Activated T-cell treated with anti-CD3 and anti-CD28 coated beads, Interleukin-2, amount 50 U/mL, for 72 hours (primary cell): ENCODE measurements around the gene SMAD2. TPM values are rescaled to one million over a fixed set of nuclear protein-coding genes. Genes with fewer than 3 reads are reported as not detected.
A peak's percentile ranks its signal among the peaks of the same experiment; 100 is the strongest.

ENCODE experiments used
- ATAC-seq, 2 donors: fragments of 150-1000 bp; cut with Tn5 transposase; replicated peaks in 1 of 2; 2 replicates each; pipeline ENCODE4 v1.10.0; 2021; ENCODE audit warnings: moderate library complexity in 2 of 2, mild to moderate bottlenecking in 1 of 2
- DNase-seq, 2 donors: peaks; one replicate each; pipeline ENCODE4 v3.0.0; 2021 to 2022; ENCODE audit warnings: mixed read lengths in 1 of 2
- H3K27ac Mint-ChIP-seq: one replicate; pipeline ENCODE4 v1.8.0; 2022; ENCODE audit warnings: mild to moderate bottlenecking, moderate library complexity, mixed read lengths
- H3K27me3 Mint-ChIP-seq: one replicate; pipeline ENCODE4 v1.8.0; 2022; ENCODE audit warnings: low read depth, mixed read lengths
- H3K36me3 Mint-ChIP-seq, 2 donors: one replicate each; pipeline ENCODE4 v1.8.0; 2022; ENCODE audit warnings: mixed read lengths in 2 of 2, mild to moderate bottlenecking in 1 of 2; ENCODE audit not compliant: insufficient read depth in 2 of 2
- H3K4me1 Mint-ChIP-seq: one replicate; pipeline ENCODE4 v1.8.0; 2022; ENCODE audit warnings: low read depth, mixed read lengths
- H3K4me3 Mint-ChIP-seq, 2 donors: one replicate each; pipeline ENCODE4 v1.8.0; 2022; ENCODE audit warnings: mild to moderate bottlenecking in 2 of 2, mixed read lengths in 2 of 2, moderate library complexity in 2 of 2
- H3K9me3 Mint-ChIP-seq, 2 donors: one replicate each; pipeline ENCODE4 v1.8.0; 2022; ENCODE audit warnings: mixed read lengths in 2 of 2
- total RNA-seq, 2 donors: library from RNA; stranded (reverse); gene quantifications; one replicate each; pipeline ENCODE4 v1.2.3, GENCODE V29; 2022

SMAD2 gene
- total RNA-seq, 2 donors from 2014 or later: 249 to 310 TPM

GRCh38 chr18:47903809-47904208, 26.6 kb downstream of the SMAD2 start:
- no peak for DNase-seq
- Mint-ChIP-seq H3K27me3 (no peaks in the 10 kb centered on the region), H3K4me1 (peaks cover 96% of the 10 kb centered on the region), H3K9me3 (peaks cover 6 to 10% of the 10 kb centered on the region in 2 donors), H3K4me3 (peak overlapping the region; percentile 15 to 93), H3K36me3 (peaks cover 27 to 59% of the 10 kb centered on the region in 2 donors), H3K27ac (peak overlapping the region; percentile 92)
- ATAC-seq: no peak

DNA sequence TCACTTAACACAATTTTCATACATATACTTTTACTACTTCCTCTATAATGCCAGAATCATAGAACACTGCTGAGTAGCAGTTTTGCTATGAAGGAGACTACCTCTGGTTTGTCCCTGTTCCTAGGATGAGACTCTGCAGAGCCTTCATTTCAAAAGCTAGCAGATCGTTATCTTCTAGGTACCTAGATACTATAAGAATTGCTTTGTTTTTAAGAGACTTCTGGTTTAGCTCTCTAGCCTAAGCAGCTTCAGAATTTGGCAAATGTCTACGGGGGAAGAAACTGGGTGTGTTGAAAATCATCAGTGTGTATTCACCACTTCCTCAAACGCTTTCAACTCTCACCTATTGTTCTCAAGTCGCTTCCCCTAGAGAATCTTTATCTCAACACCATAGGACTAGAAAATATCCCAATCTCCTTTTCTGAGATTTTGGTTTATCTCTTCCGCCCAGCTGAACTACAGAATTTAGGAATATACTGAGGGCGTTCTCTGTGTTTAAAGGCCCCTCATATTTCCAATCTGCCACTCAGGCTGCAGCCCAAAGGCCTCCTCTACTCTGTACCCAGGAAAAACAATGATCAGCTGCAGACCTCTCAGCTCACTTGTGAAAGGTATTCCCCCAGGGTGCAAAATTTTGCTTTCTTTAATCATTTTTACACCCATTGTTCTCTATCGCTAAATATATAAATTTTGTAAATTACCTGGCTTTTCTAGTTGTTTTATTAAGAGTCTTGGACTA, 28.7 kb downstream of the SMAD2 start:
- Mint-ChIP-seq H3K27me3 (no peaks in the 10 kb centered on the region), H3K36me3 (peaks cover 19 to 58% of the 10 kb centered on the region in 2 donors), H3K4me3 (peak overlapping the region; percentile 76 to 93), H3K9me3 (peaks cover 6 to 9% of the 10 kb centered on the region in 2 donors), H3K27ac (peak overlapping the region; percentile 99), H3K4me1 (peaks cover 93% of the 10 kb centered on the region)
- DNase-seq (no peak), ATAC-seq (peak; percentile 88 to 90)

DNA sequence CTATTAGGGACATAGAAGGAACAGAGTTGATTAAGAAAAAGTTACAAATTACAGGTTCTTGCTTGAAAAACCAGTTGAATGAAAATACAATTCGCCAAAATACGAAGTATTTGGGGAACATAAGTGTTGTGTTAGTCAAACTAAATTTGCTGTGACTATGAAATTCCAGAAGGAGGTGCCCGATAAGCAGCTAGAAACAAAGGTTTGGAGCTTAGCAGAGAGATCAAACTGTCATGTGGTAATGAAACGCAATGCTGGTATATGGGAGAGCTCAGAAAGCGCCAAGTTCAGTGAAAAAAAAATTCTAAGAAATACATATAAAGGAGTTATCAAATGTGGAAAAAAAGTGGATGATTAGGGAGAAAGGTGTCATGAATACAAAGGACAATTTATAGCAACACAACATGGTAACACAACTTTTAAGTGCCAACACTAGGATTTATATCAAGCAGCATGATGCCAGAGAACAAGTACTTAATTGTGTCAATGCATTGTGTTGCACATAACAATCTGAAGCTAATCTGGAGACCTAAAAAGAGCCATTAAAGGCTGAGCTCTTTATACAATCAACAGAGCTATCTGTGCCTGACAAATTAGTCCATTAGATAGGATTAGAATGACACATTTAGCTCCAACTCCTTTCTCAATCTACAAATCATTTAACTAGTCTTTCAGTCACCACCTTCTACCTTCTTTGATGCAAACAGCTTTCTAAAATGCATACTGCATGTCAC, 31.2 kb downstream of the SMAD2 start:
- H3K4me3 Mint-ChIP-seq: no peak overlapping the region
- H3K27ac Mint-ChIP-seq: no peak overlapping the region
- H3K9me3 Mint-ChIP-seq: peaks cover 3 to 5% of the 10 kb centered on the region in 2 donors
- DNase-seq: no peak
- H3K27me3 Mint-ChIP-seq: no peaks in the 10 kb centered on the region
- H3K4me1 Mint-ChIP-seq: peaks cover 86% of the 10 kb centered on the region
- peaks cover 13 to 51% of the 10 kb centered on the region in 2 donors for H3K36me3 Mint-ChIP-seq
- ATAC-seq: no peak

GRCh38 chr18:47898696-47899095, 31.8 kb downstream of the SMAD2 start:
- Mint-ChIP-seq H3K36me3 (peaks cover 14 to 50% of the 10 kb centered on the region in 2 donors), H3K9me3 (peaks cover 3 to 4% of the 10 kb centered on the region in 2 donors), H3K27ac (no peak overlapping the region), H3K4me3 (no peak overlapping the region), H3K4me1 (peaks cover 86% of the 10 kb centered on the region), H3K27me3 (no peaks in the 10 kb centered on the region)
- ATAC-seq: no peak
- DNase-seq: no peak

DNA sequence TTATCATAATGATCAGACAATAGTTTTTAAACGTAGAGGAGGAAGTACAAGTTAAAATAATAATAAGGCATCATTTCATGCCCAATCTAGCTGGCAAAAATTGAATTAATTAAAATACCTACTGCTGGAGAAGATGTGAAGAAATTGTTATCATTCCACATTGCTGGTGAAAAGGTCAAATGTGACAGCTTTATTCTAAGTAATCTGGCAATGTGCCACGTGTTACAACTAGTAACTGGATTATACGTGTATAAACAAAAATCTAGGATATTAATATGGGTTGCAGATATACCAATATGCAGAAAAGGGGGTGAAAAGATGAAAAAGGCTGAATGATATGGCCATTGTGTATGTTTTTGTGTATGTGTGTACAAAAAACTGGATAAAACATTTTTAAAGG, 32.4 kb downstream of the SMAD2 start:
- Mint-ChIP-seq H3K9me3 (peaks cover 0 to 2% of the 10 kb centered on the region in 2 donors), H3K4me3 (peak overlapping the region in 1 of 2 donors; percentile 54), H3K4me1 (peaks cover 83% of the 10 kb centered on the region), H3K36me3 (peaks cover 10 to 47% of the 10 kb centered on the region in 2 donors), H3K27me3 (no peaks in the 10 kb centered on the region), H3K27ac (peak overlapping the region; percentile 76)
- DNase-seq (no peak), ATAC-seq (no peak)

- Mint-ChIP-seq H3K27ac (peak overlapping the region; percentile 64), H3K27me3 (no peaks in the 10 kb centered on the region), H3K4me1 (peaks cover 65% of the 10 kb centered on the region), H3K4me3 (peak overlapping the region in 1 of 2 donors; percentile 42), H3K36me3 (peaks cover 7 to 38% of the 10 kb centered on the region in 2 donors), H3K9me3 (peaks cover 0 to 2% of the 10 kb centered on the region in 2 donors)
- peak in 1 of 2 donors; percentile 33 for ATAC-seq
- no peak for DNase-seq
These were observed 34.8 kb downstream of the SMAD2 start for GRCh38 chr18:47895565-47896250.

DNA sequence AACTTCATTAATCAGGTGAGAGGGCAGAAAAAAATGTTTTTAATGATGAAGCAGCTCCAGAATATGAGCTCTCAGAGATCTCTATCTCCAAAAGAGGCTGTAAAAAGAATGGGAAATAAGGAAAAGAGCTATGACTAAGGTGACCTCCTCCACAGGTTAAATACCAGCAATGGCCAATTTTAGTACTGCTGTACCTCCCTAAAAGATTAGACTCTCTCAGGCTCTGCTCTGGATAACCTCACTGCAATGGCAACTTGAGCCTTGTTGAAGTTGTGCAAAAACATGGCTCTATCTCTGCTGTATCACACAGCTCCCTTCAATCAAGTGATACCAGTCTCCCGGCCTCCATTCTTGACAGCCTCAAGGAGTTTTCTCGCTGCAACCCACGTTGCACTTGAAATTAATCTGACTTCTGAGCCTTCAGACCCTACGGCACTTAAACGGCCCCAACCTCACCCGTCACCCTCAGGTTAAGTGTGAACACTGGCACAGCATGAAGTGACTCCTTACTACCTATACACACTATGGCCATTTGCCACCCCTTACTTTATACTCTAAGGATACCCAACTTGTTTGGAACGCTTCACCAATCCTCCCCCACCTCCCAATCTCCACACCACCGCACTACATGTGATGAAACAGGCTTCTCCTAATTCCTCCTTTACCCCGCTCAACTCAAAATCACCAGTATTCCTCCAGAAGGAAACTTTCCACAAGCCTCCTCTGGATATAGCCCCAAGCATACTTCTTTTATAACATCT, 36.3 kb downstream of the SMAD2 start:
- ATAC-seq (no peak), DNase-seq (no peak)
- H3K36me3 Mint-ChIP-seq: peaks cover 6 to 39% of the 10 kb centered on the region in 2 donors
- H3K9me3 Mint-ChIP-seq: no peaks in the 10 kb centered on the region
- peaks cover 49% of the 10 kb centered on the region for H3K4me1 Mint-ChIP-seq
- no peaks in the 10 kb centered on the region for H3K27me3 Mint-ChIP-seq
- peak overlapping the region; percentile 64 for H3K27ac Mint-ChIP-seq
- no peak overlapping the region for H3K4me3 Mint-ChIP-seq

GRCh38 chr18:47893047-47893446, 37.4 kb downstream of the SMAD2 start:
- Mint-ChIP-seq H3K27me3 (no peaks in the 10 kb centered on the region), H3K4me3 (peak overlapping the region in 1 of 2 donors; percentile 38), H3K9me3 (no peaks in the 10 kb centered on the region), H3K4me1 (peaks cover 51% of the 10 kb centered on the region), H3K36me3 (peaks cover 6 to 43% of the 10 kb centered on the region in 2 donors), H3K27ac (peak overlapping the region; percentile 81)
- ATAC-seq (no peak), DNase-seq (no peak)

GRCh38 chr18:47888156-47888555, 42.3 kb downstream of the SMAD2 start:
- Mint-ChIP-seq H3K9me3 (no peaks in the 10 kb centered on the region), H3K27ac (peak overlapping the region; percentile 16), H3K4me3 (no peak overlapping the region), H3K27me3 (no peaks in the 10 kb centered on the region), H3K4me1 (peaks cover 48% of the 10 kb centered on the region), H3K36me3 (peaks cover 9 to 43% of the 10 kb centered on the region in 2 donors)
- DNase-seq (no peak), ATAC-seq (no peak)

DNA sequence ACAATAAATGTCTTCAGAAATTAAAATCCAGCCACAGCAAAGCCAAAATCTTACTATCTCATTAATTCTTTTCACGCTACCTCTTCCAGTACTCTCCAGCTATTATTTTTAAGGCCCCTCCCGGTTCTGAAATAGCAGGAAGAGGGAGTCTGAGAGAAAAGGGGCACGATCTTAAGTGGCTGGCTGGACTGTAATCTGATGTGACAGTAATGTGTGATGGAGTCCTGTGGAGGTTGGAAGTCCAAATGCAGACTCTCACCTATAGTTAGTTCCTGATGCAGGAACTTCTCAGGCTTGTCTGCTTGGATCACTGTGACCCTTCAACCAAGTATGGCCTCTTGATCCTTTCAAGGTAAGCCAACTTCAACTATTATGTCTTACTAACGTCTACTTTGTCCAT, 43.2 kb downstream of the SMAD2 start:
- peaks cover 47% of the 10 kb centered on the region for H3K4me1 Mint-ChIP-seq
- no peak overlapping the region for H3K27ac Mint-ChIP-seq
- H3K27me3 Mint-ChIP-seq: no peaks in the 10 kb centered on the region
- H3K36me3 Mint-ChIP-seq: peaks cover 9 to 45% of the 10 kb centered on the region in 2 donors
- DNase-seq (no peak), ATAC-seq (no peak)
- H3K4me3 Mint-ChIP-seq: no peak overlapping the region
- no peaks in the 10 kb centered on the region for H3K9me3 Mint-ChIP-seq

- peak; percentile 43 to 76 for ATAC-seq
- H3K4me3 Mint-ChIP-seq: no peak overlapping the region
- H3K36me3 Mint-ChIP-seq: peaks cover 13 to 56% of the 10 kb centered on the region in 2 donors
- H3K9me3 Mint-ChIP-seq: no peaks in the 10 kb centered on the region
- H3K4me1 Mint-ChIP-seq: peaks cover 50% of the 10 kb centered on the region
- no peaks in the 10 kb centered on the region for H3K27me3 Mint-ChIP-seq
- H3K27ac Mint-ChIP-seq: peak overlapping the region; percentile 73
- peak; percentile 7 to 21 for DNase-seq
These were observed 46.6 kb downstream of the SMAD2 start for GRCh38 chr18:47883771-47884413.

GRCh38 chr18:47882641-47883040, 47.8 kb downstream of the SMAD2 start:
- Mint-ChIP-seq H3K27me3 (no peaks in the 10 kb centered on the region), H3K4me1 (peaks cover 41% of the 10 kb centered on the region), H3K27ac (no peak overlapping the region), H3K36me3 (peaks cover 11 to 47% of the 10 kb centered on the region in 2 donors), H3K4me3 (no peak overlapping the region), H3K9me3 (no peaks in the 10 kb centered on the region)
- ATAC-seq (no peak), DNase-seq (no peak)
